ENCODE results near the gene MAP6.

DNA sequence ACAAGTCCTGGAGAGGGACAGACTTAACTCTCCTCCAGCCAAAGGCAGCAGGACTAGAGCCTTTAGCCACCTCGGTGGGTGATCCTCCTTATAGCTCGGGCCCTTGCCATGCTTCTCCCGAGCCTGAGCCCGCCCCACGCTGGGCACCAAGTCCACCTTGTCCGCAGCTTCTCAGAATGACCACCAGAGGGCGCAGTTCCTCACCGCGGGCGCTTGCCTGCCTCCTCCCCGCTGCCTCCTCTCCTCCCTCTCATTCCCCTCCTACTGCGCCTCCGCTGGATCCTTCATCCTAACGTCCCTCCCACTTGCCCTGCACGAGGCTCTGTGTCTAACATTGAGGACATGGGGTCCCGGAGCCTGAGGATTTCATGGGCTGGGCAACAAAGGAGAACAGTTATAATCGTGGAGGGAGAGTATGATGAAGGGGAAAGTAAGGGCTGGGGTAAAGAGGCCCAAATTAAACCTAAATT, 37.5 kb upstream of the MAP6 start:
- TF ChIP-seq TAF1 (IDR thresholded peaks at IDR 0.05; ENCODE audit: low read depth, low read length) (no peak), POLR2A (IDR thresholded peaks at IDR 0.05; ENCODE audit: low read depth, low read length) (no peak), POLR2AphosphoS5 (IDR thresholded peaks at IDR 0.05; ENCODE audit: low read depth, low read length) (no peak)

Data from GM12891 (cell line).